ENCODE data around the gene PRRX2. TPM values are rescaled to one million over a fixed set of nuclear protein-coding genes. Genes with fewer than 3 reads are reported as not detected.

Gene PRRX2
- total RNA-seq, 1 experiment from 2014 or later = 12.7 TPM

DNA sequence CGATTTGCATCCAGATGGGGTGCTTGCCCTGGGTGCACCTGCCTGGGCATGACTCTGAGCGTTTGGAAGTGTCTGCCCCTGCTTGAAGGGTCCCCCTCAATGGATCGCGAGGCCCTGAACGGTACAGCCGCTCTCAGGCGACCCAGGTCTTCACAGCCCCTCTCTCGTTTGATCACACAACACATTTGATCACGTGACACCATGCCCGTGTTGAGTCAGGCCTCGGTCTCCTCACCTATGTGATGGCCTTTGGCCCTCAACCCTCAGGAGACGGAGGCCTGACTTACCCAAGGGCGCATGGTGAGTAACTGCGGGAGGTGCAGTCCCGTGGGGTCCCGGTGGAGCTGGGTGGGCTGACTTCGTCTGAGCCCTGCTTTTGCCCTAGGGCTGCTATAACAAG, 20.5 kb upstream of the PRRX2 start:
- Histone ChIP-seq H3K27ac (ENCODE audit: low read depth, low read length, poor library complexity, severe bottlenecking) (no peak overlapping the region), H3K27me3 (replicated peaks; ENCODE audit: insufficient read depth, low read depth, low read length, poor library complexity) (no peaks in the 10 kb centered on the region), H3K9me3 (ENCODE audit: low read depth, low read length, poor library complexity, severe bottlenecking) (no peaks in the 10 kb centered on the region), H3K4me3 (ENCODE audit: low read depth, low read length, poor library complexity, severe bottlenecking) (no peak overlapping the region), H3K36me3 (ENCODE audit: insufficient read depth, low read length, poor library complexity, severe bottlenecking) (no peaks in the 10 kb centered on the region), H3K4me1 (ENCODE audit: insufficient read depth, low read length, poor library complexity, severe bottlenecking) (peaks cover 7% of the 10 kb centered on the region)
- CTCF ChIA-PET = no interaction called here
- intact Hi-C loops (cut with micrococcal nuclease; ENCODE audit: unreplicated experiment) = loop anchor here (5.0 kb wide), 2 partner anchors 82 to 137 kb away; no protein-coding TSS in a partner anchor
- DNase-seq (ENCODE audit: low spot score) = no peak
- POLR2A ChIA-PET (ENCODE audit: low non-redundant PET) = no interaction called here
- TF ChIP-seq, protein P1, sequence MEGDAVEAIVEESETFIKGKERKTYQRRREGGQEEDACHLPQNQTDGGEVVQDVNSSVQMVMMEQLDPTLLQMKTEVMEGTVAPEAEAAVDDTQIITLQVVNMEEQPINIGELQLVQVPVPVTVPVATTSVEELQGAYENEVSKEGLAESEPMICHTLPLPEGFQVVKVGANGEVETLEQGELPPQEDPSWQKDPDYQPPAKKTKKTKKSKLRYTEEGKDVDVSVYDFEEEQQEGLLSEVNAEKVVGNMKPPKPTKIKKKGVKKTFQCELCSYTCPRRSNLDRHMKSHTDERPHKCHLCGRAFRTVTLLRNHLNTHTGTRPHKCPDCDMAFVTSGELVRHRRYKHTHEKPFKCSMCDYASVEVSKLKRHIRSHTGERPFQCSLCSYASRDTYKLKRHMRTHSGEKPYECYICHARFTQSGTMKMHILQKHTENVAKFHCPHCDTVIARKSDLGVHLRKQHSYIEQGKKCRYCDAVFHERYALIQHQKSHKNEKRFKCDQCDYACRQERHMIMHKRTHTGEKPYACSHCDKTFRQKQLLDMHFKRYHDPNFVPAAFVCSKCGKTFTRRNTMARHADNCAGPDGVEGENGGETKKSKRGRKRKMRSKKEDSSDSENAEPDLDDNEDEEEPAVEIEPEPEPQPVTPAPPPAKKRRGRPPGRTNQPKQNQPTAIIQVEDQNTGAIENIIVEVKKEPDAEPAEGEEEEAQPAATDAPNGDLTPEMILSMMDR (conservative IDR thresholded peaks at IDR 0.05; ENCODE audit: low read depth, low read length) = no peak
- no peak for TF ChIP-seq EZH2 (IDR thresholded peaks at IDR 0.05; ENCODE audit: borderline replicate concordance, low read depth, low read length, poor library complexity, severe bottlenecking)
- BruUV-seq (replicated peaks) = no TSS peak

DNA sequence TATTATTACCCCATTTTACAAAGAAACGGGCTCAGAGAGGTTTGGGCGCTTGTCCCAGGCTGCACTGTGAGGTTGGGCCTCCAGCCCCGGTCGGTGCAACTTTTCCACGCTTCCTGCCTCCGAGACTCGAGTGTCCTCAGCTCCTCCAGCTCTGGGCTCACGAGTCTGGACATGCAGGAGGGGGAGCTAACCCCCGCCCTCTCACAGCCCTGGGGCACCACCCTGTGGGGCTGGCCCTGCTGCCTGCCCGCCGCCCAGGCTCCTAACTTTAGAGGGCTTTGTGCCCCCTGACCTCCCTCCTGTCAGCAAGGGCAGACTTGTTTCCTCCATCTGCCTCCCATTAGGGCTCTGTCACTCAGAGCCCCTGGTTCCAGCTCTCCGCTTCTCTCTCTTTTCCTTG, 19.2 kb upstream of the PRRX2 start:
- Histone ChIP-seq H3K27ac (ENCODE audit: low read depth, low read length, poor library complexity, severe bottlenecking) (no peak overlapping the region), H3K9me3 (ENCODE audit: low read depth, low read length, poor library complexity, severe bottlenecking) (no peaks in the 10 kb centered on the region), H3K4me3 (ENCODE audit: low read depth, low read length, poor library complexity, severe bottlenecking) (no peak overlapping the region), H3K27me3 (replicated peaks; ENCODE audit: insufficient read depth, low read depth, low read length, poor library complexity) (no peaks in the 10 kb centered on the region), H3K36me3 (ENCODE audit: insufficient read depth, low read length, poor library complexity, severe bottlenecking) (no peaks in the 10 kb centered on the region), H3K4me1 (ENCODE audit: insufficient read depth, low read length, poor library complexity, severe bottlenecking) (peaks cover 10% of the 10 kb centered on the region)
- ChIA-PET POLR2A (ENCODE audit: low non-redundant PET) (no interaction called here), CTCF (no interaction called here)
- intact Hi-C loops (cut with micrococcal nuclease; ENCODE audit: unreplicated experiment) = no loop called here
- BruUV-seq (replicated peaks) = no TSS peak
- TF ChIP-seq, protein P1 (conservative IDR thresholded peaks at IDR 0.05; ENCODE audit: low read depth, low read length) = no peak
- no peak for TF ChIP-seq EZH2 (IDR thresholded peaks at IDR 0.05; ENCODE audit: borderline replicate concordance, low read depth, low read length, poor library complexity, severe bottlenecking)
- DNase-seq (ENCODE audit: low spot score) = no peak

DNA sequence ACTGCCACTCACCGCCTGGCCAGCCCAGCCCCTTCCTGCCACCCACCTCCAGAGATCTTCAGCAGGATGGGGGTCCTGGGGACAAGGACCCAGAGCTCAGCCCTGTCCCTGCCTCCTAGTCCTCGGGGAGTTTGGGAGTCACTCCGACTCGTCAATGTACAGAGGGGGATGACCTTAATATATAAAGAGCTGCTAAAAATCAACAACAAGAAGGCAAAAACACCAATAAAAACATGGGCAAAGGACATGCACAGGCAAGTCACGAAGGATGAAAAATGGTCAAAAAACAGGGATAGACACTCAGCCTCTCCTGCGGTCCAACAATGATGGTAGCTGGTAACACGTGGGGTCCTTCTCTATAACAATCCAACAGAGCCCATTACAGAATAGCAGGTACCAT, 18.8 kb upstream of the PRRX2 start:
- H3K4me3 ChIP-seq (ENCODE audit: low read depth, low read length, poor library complexity, severe bottlenecking) = no peak overlapping the region
- no peak overlapping the region for H3K27ac ChIP-seq (ENCODE audit: low read depth, low read length, poor library complexity, severe bottlenecking)
- CTCF ChIA-PET = no interaction called here
- no peaks in the 10 kb centered on the region for H3K27me3 ChIP-seq (replicated peaks; ENCODE audit: insufficient read depth, low read depth, low read length, poor library complexity)
- H3K36me3 ChIP-seq (ENCODE audit: insufficient read depth, low read length, poor library complexity, severe bottlenecking) = no peaks in the 10 kb centered on the region
- no peak for DNase-seq (ENCODE audit: low spot score)
- no peak for TF ChIP-seq EZH2 (IDR thresholded peaks at IDR 0.05; ENCODE audit: borderline replicate concordance, low read depth, low read length, poor library complexity, severe bottlenecking)
- TF ChIP-seq, protein P1 (conservative IDR thresholded peaks at IDR 0.05; ENCODE audit: low read depth, low read length) = no peak
- BruUV-seq (replicated peaks) = no TSS peak
- H3K4me1 ChIP-seq (ENCODE audit: insufficient read depth, low read length, poor library complexity, severe bottlenecking) = peaks cover 10% of the 10 kb centered on the region
- POLR2A ChIA-PET (ENCODE audit: low non-redundant PET) = no interaction called here
- H3K9me3 ChIP-seq (ENCODE audit: low read depth, low read length, poor library complexity, severe bottlenecking) = no peaks in the 10 kb centered on the region
- intact Hi-C loops (cut with micrococcal nuclease; ENCODE audit: unreplicated experiment) = no loop called here
